Osteocyte (in vitro differentiated cells): ENCODE results near the gene DNAI2. TPM values are rescaled to one million over a fixed set of nuclear protein-coding genes. Genes with fewer than 3 reads are reported as not detected.
A peak's percentile ranks its signal among the peaks of the same experiment; 100 is the strongest.

Experiments used
- DNase-seq: peaks from one replicate; pipeline ENCODE4 v3.0.0; 2021; ENCODE audit warnings: mixed read lengths; ENCODE audit not compliant: unreplicated experiment; ENCODE audit errors: extremely low spot score
- H3K27ac Mint-ChIP-seq: one replicate; pipeline ENCODE4 v1.8.0; 2021; ENCODE audit warnings: mild to moderate bottlenecking, mixed read lengths; ENCODE audit not compliant: unreplicated experiment
- H3K27me3 Mint-ChIP-seq: one replicate; pipeline ENCODE4 v1.8.0; 2021; ENCODE audit warnings: mixed read lengths; ENCODE audit not compliant: unreplicated experiment
- H3K36me3 Mint-ChIP-seq: one replicate; pipeline ENCODE4 v1.8.0; 2021; ENCODE audit warnings: mixed read lengths; ENCODE audit not compliant: unreplicated experiment
- H3K4me1 Mint-ChIP-seq: one replicate; pipeline ENCODE4 v1.8.0; 2021; ENCODE audit warnings: mixed read lengths; ENCODE audit not compliant: unreplicated experiment
- H3K4me3 Mint-ChIP-seq: one replicate; pipeline ENCODE4 v1.8.0; 2021; ENCODE audit warnings: mild to moderate bottlenecking, moderate library complexity, mixed read lengths; ENCODE audit not compliant: unreplicated experiment
- H3K9me3 Mint-ChIP-seq: one replicate; pipeline ENCODE4 v1.8.0; 2021; ENCODE audit warnings: mixed read lengths; ENCODE audit not compliant: unreplicated experiment
- CTCF ChIP-seq: fragments of 200-600 bp; sonication (generic); IDR thresholded peaks from 2 replicates; pipeline ENCODE4 v1.5.0; 2021; ENCODE audit warnings: antibody characterized with exemption, mild to moderate bottlenecking, moderate library complexity
- total RNA-seq: library from RNA; stranded (reverse); gene quantifications from 2 replicates; pipeline ENCODE4 v1.2.1, GENCODE V29; 2021

Gene DNAI2
- total RNA-seq, 1 donor from 2014 or later: not detected

GRCh38 chr17:74361230-74362068 lies 87.4 kb downstream of the DNAI2 start, which contains the start of gene BTBD17:
BTBD17 (minus strand) TSS chr17:74361868; CDS start chr17:74361819, 49 bp downstream.
- peaks cover 21% of the 10 kb centered on the region for H3K27me3 Mint-ChIP-seq

GRCh38 chr17:74362069-74362405 lies 88.0 kb downstream of the DNAI2 start:
- no peak for TF ChIP-seq CTCF
- Mint-ChIP-seq H3K4me1 (no peaks in the 10 kb centered on the region), H3K9me3 (no peaks in the 10 kb centered on the region), H3K4me3 (no peak overlapping the region), H3K36me3 (no peaks in the 10 kb centered on the region), H3K27ac (no peak overlapping the region), H3K27me3 (peaks cover 21% of the 10 kb centered on the region)
- no peak for DNase-seq

More at GRCh38 chr17:74361230-74362068, 87.4 kb downstream of the DNAI2 start, which contains the start of gene BTBD17:
- DNase-seq: no peak
- H3K9me3 Mint-ChIP-seq: no peaks in the 10 kb centered on the region
- TF ChIP-seq CTCF: peak; percentile 56
- H3K4me1 Mint-ChIP-seq: no peaks in the 10 kb centered on the region
- no peaks in the 10 kb centered on the region for H3K36me3 Mint-ChIP-seq
- H3K4me3 Mint-ChIP-seq: no peak within 1 kb of the TSS
- no peak within 1 kb of the TSS for H3K27ac Mint-ChIP-seq

DNA sequence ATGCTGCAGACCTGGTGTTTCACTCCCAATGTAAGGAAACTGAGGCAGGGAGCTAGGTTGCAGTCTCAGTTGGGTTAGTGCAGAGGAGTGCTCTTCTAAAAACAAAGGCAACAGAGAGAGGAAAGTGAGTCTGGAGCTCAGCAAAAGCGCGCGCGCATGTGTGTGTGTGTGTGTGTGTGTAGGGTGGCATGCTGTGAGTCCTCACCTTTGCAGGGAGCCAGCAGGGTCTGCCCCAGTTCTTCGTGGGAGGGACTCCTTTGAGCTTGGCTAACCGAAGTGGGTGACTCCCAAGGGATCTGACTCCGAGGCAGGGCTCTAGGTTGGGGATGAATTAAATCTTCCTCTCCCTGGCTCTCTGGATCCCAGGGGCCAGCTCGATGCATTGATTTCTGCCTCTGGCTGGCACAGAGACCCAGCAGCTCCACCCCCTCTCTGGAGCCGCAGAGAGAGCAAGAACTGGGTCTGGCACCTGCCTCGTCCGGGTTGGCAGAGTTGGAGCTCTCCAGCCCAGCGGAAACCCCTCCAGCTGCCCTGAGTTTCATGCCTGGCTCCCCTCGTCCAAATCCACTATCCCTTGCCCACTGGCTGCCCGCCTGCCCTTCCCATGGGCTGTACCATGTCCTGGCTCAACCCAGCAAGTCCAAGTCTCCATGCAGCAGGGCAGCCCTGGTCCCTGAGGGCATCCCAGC lies 88.9 kb downstream of the DNAI2 start:
- TF ChIP-seq CTCF: no peak
- Mint-ChIP-seq H3K27ac (no peak overlapping the region), H3K27me3 (peaks cover 18% of the 10 kb centered on the region), H3K4me3 (no peak overlapping the region), H3K9me3 (no peaks in the 10 kb centered on the region), H3K36me3 (no peaks in the 10 kb centered on the region), H3K4me1 (no peaks in the 10 kb centered on the region)
- no peak for DNase-seq

Other genes starting within 250 kb of the DNAI2 start
- 755 and 762 TPM in 2 replicates for gene RPL38, start 70.6 kb upstream of the DNAI2 start, total RNA-seq
- gene TTYH2, start 60.7 kb upstream of the DNAI2 start, total RNA-seq: 1.8 and 2.0 TPM in 2 replicates
- not detected in 2 replicates for gene KIF19, start 52.0 kb downstream of the DNAI2 start, total RNA-seq
- not detected in 2 replicates for gene BTBD17, start 87.6 kb downstream of the DNAI2 start, total RNA-seq
- not detected in 2 replicates for gene GPR142, start 93.3 kb downstream of the DNAI2 start, total RNA-seq
- 44.4 and 56.4 TPM in 2 replicates for gene GPRC5C, start 157.9 kb downstream of the DNAI2 start, total RNA-seq
- gene CD300A, start 192.4 kb downstream of the DNAI2 start, total RNA-seq: not detected in 2 replicates